ENCODE data around the gene FZD2.

DNA sequence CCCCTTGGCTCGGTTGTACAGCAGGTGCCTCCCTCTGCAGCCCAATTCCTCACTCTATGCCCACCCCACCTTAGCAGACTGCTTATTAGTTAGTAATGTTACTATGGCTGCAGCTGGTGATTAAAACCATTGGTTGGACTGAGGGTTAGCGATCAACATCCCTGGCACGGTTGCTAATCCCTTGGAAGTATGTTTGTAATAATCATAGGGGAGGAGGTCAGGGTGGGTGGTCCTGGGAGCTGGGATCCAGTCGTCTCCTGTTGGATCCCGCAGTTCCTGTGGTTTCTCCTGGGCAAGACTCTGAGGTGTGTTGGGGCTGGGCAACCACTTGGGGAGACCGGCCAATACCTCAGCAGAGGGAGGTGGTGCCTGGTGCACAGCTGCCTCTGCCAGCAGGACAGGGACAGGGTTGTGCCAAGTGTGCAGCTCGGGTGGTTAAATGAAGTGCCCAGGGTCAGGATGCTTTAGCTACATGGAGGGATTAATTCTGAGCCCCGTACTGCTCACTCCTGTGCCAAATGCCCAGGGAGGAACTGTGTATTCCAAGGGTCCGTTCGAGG lies 38.0 kb downstream of the FZD2 start:
- TF ChIP-seq, protein P1, sequence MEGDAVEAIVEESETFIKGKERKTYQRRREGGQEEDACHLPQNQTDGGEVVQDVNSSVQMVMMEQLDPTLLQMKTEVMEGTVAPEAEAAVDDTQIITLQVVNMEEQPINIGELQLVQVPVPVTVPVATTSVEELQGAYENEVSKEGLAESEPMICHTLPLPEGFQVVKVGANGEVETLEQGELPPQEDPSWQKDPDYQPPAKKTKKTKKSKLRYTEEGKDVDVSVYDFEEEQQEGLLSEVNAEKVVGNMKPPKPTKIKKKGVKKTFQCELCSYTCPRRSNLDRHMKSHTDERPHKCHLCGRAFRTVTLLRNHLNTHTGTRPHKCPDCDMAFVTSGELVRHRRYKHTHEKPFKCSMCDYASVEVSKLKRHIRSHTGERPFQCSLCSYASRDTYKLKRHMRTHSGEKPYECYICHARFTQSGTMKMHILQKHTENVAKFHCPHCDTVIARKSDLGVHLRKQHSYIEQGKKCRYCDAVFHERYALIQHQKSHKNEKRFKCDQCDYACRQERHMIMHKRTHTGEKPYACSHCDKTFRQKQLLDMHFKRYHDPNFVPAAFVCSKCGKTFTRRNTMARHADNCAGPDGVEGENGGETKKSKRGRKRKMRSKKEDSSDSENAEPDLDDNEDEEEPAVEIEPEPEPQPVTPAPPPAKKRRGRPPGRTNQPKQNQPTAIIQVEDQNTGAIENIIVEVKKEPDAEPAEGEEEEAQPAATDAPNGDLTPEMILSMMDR (conservative IDR thresholded peaks at IDR 0.05 in 1 of 2, IDR thresholded peaks at IDR 0.05 in 1 of 2; ENCODE audit: extremely low read depth in 1 of 2, insufficient read depth in 1 of 2, low read depth in 1 of 2, low read length in 2 of 2), result no peak
- no peak for TF ChIP-seq EZH2 (IDR thresholded peaks at IDR 0.05; ENCODE audit: borderline replicate concordance, low read length)

Data from mammary epithelial cell (primary cell).